ENCODE measurements around the gene RUSC2.

Gene RUSC2, protein sequence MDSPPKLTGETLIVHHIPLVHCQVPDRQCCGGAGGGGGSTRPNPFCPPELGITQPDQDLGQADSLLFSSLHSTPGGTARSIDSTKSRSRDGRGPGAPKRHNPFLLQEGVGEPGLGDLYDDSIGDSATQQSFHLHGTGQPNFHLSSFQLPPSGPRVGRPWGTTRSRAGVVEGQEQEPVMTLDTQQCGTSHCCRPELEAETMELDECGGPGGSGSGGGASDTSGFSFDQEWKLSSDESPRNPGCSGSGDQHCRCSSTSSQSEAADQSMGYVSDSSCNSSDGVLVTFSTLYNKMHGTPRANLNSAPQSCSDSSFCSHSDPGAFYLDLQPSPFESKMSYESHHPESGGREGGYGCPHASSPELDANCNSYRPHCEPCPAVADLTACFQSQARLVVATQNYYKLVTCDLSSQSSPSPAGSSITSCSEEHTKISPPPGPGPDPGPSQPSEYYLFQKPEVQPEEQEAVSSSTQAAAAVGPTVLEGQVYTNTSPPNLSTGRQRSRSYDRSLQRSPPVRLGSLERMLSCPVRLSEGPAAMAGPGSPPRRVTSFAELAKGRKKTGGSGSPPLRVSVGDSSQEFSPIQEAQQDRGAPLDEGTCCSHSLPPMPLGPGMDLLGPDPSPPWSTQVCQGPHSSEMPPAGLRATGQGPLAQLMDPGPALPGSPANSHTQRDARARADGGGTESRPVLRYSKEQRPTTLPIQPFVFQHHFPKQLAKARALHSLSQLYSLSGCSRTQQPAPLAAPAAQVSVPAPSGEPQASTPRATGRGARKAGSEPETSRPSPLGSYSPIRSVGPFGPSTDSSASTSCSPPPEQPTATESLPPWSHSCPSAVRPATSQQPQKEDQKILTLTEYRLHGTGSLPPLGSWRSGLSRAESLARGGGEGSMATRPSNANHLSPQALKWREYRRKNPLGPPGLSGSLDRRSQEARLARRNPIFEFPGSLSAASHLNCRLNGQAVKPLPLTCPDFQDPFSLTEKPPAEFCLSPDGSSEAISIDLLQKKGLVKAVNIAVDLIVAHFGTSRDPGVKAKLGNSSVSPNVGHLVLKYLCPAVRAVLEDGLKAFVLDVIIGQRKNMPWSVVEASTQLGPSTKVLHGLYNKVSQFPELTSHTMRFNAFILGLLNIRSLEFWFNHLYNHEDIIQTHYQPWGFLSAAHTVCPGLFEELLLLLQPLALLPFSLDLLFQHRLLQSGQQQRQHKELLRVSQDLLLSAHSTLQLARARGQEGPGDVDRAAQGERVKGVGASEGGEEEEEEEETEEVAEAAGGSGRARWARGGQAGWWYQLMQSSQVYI (N-terminal part only)

DNA sequence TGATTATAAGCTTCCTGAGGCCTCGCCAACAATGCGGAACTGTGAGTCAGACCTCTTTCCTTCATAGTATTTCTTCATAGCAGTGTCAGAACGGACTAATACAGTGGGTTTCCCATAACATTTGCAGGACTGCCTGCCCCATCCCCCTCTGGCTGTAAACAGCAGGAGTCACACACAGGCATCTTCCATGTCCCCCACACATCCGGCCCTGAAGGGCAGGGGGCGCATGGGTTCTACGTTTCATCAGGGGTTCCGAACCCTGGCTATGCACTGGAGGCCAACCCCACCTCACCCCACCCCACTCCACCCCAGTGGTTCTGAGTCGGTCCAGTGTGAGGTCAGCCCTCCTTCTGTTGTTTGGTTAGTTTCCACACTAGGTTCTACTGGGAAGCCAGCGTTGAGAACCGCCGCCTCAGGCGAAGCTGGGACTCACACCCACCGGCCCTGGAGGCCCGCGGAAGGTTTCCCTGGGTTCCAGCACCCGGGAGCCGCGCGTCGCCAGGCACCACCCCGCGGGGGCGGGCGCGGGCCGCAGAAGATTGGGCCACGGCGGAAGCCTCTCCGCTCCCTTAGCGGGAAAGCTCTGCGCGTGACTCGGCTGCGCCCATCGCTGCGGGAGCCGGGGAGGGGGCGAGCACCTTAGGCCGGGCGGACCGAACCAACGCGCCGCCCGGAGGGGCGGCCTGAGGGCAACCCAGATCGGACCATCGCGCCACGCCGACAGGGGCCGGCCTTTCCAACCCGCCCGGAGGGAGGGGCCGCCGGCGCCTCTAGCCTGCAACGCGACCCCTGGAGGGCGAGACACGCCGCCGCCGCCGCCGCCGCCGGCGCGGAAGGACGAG lies at the start of gene RUSC2:
RUSC2 (plus strand) TSS at position 799 of the 842 bp plus-strand sequence. CDS start 56,411 bp downstream, outside the sequence.
- peak; percentile 93 for DNase-seq
- Mint-ChIP-seq H3K36me3 (ENCODE audit: low read depth) (no peaks in the 10 kb centered on the region), H3K27ac (peak within 1 kb of the TSS; percentile 53), H3K4me1 (peaks cover 40% of the 10 kb centered on the region), H3K9me3 (no peaks in the 10 kb centered on the region), H3K27me3 (ENCODE audit: low read depth, poor library complexity) (peaks cover 12% of the 10 kb centered on the region), H3K4me3 (peak within 1 kb of the TSS; percentile 94)
- TF ChIP-seq, protein P1, sequence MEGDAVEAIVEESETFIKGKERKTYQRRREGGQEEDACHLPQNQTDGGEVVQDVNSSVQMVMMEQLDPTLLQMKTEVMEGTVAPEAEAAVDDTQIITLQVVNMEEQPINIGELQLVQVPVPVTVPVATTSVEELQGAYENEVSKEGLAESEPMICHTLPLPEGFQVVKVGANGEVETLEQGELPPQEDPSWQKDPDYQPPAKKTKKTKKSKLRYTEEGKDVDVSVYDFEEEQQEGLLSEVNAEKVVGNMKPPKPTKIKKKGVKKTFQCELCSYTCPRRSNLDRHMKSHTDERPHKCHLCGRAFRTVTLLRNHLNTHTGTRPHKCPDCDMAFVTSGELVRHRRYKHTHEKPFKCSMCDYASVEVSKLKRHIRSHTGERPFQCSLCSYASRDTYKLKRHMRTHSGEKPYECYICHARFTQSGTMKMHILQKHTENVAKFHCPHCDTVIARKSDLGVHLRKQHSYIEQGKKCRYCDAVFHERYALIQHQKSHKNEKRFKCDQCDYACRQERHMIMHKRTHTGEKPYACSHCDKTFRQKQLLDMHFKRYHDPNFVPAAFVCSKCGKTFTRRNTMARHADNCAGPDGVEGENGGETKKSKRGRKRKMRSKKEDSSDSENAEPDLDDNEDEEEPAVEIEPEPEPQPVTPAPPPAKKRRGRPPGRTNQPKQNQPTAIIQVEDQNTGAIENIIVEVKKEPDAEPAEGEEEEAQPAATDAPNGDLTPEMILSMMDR (IDR thresholded peaks at IDR 0.05): peak; percentile 26

DNA sequence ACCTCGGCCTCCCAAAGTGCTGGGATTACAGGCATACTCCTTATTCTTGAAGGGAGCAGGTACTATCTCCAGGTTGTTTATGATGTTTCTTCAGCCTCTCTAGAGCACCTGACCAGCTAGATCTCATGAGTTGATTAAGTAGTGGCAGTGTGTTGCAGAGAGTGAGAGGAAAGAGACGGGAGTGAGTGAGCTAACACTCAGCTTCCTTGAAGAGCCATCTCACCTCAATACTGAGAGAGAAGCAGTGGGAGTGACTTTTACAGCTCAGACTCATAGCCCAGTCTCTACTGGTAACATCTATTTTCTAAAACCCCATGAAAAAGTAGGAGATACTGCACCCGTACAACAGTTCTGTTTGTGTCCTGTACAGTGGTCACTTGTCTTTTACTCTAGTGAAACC lies 43.9 kb upstream of the RUSC2 start:
- H3K4me3 Mint-ChIP-seq: no peak overlapping the region
- peaks cover 37% of the 10 kb centered on the region for H3K27me3 Mint-ChIP-seq (ENCODE audit: low read depth, poor library complexity)
- no peaks in the 10 kb centered on the region for H3K9me3 Mint-ChIP-seq
- no peaks in the 10 kb centered on the region for H3K36me3 Mint-ChIP-seq (ENCODE audit: low read depth)
- H3K27ac Mint-ChIP-seq: no peak overlapping the region
- DNase-seq: no peak
- TF ChIP-seq, protein P1 (IDR thresholded peaks at IDR 0.05): no peak
- H3K4me1 Mint-ChIP-seq: no peaks in the 10 kb centered on the region

DNA sequence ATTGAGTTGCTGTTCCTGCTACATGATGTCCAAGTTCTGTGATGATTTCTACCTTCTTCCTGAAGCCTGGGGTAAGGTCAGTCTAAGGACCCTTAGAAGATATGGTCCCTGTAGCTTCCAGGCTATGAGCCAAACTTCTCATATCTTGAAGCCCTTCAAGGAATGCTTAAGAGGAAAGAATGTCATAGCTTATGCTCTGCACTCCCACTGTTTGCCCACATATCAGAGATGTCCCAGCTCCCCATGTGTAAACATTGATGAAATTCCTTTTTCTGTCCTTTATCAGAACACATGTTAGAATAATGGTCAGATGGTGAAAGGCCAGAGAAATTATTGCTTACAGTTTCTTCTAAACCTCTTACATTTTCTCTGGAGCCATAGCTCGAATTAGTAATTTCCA lies 41.4 kb upstream of the RUSC2 start:
- H3K4me3 Mint-ChIP-seq: no peak overlapping the region
- no peak for DNase-seq
- no peak overlapping the region for H3K27ac Mint-ChIP-seq
- peaks cover 40% of the 10 kb centered on the region for H3K27me3 Mint-ChIP-seq (ENCODE audit: low read depth, poor library complexity)
- H3K4me1 Mint-ChIP-seq: no peaks in the 10 kb centered on the region
- H3K36me3 Mint-ChIP-seq (ENCODE audit: low read depth): no peaks in the 10 kb centered on the region
- TF ChIP-seq, protein P1 (IDR thresholded peaks at IDR 0.05): no peak
- peaks cover 5% of the 10 kb centered on the region for H3K9me3 Mint-ChIP-seq

DNA sequence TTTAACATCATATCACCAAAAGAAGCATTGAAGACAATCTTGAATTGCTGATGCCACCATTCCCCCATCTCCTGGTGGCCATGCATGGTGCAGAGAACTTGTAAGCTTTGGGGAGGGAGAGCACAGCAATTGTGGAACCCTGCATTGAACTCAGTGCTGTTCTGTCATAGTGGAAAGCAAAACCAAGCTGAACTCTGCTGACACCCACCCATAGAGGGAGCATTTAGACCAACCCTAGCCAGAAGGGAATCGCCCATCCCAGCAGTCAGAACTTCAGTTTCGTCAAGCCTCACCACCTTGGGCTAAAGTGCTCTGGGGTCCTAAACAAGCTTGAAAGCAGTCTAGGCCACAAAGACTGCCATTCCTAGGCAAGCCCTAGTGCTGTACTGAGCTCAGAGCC lies 37.4 kb upstream of the RUSC2 start:
- Mint-ChIP-seq H3K9me3 (peaks cover 25% of the 10 kb centered on the region), H3K27ac (no peak overlapping the region), H3K36me3 (ENCODE audit: low read depth) (no peaks in the 10 kb centered on the region), H3K4me3 (no peak overlapping the region), H3K27me3 (ENCODE audit: low read depth, poor library complexity) (peaks cover 42% of the 10 kb centered on the region), H3K4me1 (no peaks in the 10 kb centered on the region)
- TF ChIP-seq, protein P1 (IDR thresholded peaks at IDR 0.05): no peak
- DNase-seq: no peak

DNA sequence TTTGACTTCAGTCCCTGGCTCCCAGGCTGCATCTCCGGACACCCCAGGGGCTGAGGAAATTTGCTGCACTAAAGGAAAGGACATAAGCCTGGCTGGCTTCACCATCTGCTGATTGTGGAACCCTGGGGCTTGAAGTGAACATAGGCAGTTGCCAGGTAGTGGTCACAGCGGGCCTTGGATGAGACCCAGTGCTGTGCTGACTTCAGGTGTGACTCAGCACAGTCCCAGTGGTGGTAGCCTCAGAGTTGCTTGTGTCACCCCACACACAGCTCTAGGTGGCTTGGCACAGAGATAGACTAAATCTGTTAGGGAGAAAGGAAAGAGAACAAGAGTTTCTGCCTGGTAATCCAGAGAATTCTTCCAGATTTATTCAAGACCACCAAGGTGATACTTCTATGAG lies 36.1 kb upstream of the RUSC2 start:
- Mint-ChIP-seq H3K36me3 (ENCODE audit: low read depth) (no peaks in the 10 kb centered on the region), H3K27me3 (ENCODE audit: low read depth, poor library complexity) (peaks cover 34% of the 10 kb centered on the region), H3K4me1 (no peaks in the 10 kb centered on the region), H3K9me3 (peaks cover 25% of the 10 kb centered on the region), H3K27ac (no peak overlapping the region), H3K4me3 (no peak overlapping the region)
- DNase-seq: no peak
- TF ChIP-seq, protein P1 (IDR thresholded peaks at IDR 0.05): no peak

Measured in nephron progenitor cell (in vitro differentiated cells).